RWPE2 (cell line): ENCODE measurements around the gene S100P.

Experiments used
- ATAC-seq: fragments of 200-7000 bp; cut with Tn5 transposase; 3 replicates; pipeline ENCODE4 v1.9.1; 2021; ENCODE audit warnings: low read depth
- DNase-seq: peaks from one replicate; pipeline ENCODE4 v3.0.0-alpha.2; 2020; ENCODE audit warnings: low spot score
- H3K27ac ChIP-seq: fragments of 450-650 bp; 2 replicates; pipeline ENCODE4 v1.5.1; 2017; ENCODE audit warnings: mild to moderate bottlenecking; ENCODE audit not compliant: poor library complexity, severe bottlenecking
- H3K27me3 ChIP-seq: fragments of 250-450 bp; sonication (Bioruptor Pico); 2 replicates; pipeline ENCODE4 v1.5.1; 2021; ENCODE audit warnings: mild to moderate bottlenecking, moderate library complexity; ENCODE audit not compliant: insufficient read depth, poor library complexity, severe bottlenecking
- H3K36me3 ChIP-seq: fragments of 250-450 bp; sonication (Bioruptor Pico); 2 replicates; pipeline ENCODE4 v1.5.1; 2020; ENCODE audit warnings: low read depth, mild to moderate bottlenecking, moderate library complexity
- H3K4me1 ChIP-seq: fragments of 250-450 bp; sonication (Bioruptor Pico); 2 replicates; pipeline ENCODE4 v1.5.1; 2021; ENCODE audit warnings: mild to moderate bottlenecking, moderate library complexity; ENCODE audit not compliant: insufficient read depth, poor library complexity, severe bottlenecking
- H3K4me3 ChIP-seq: fragments of 250-450 bp; sonication (Bioruptor Pico); 2 replicates; pipeline ENCODE4 v1.5.1; 2021; ENCODE audit warnings: mild to moderate bottlenecking, moderate library complexity; ENCODE audit not compliant: severe bottlenecking
- H3K9me3 ChIP-seq: fragments of 250-450 bp; sonication (Bioruptor Pico); 2 replicates; pipeline ENCODE4 v1.5.1; 2021; ENCODE audit warnings: mild to moderate bottlenecking, moderate library complexity; ENCODE audit not compliant: severe bottlenecking
- TF ChIP-seq, protein P1 (sequence below): fragments of 450-650 bp; IDR thresholded peaks from one replicate; pipeline ENCODE4 v1.5.1; 2017; ENCODE audit warnings: mild to moderate bottlenecking, moderate library complexity; ENCODE audit not compliant: poor library complexity, severe bottlenecking

Gene S100P

DNA sequence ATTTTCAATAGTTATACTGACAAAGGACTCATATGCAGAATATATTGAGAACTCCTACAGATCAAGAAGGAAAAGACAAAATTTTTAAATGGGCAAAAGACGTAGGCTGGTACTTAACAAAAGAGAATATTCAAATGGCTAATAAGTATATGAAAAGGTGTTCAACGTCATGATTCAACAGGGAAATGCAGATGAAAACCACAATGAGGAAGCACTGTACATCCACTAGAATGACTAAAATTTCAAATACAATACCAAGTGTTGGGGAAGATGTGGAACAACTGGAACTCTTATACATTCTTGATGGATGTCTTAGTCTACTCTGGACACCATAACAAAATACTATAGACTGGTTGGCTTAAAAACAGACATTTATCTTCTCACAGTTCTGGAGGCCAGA, 17.3 kb downstream of the S100P start:
- Histone ChIP-seq H3K4me3 (no peak overlapping the region), H3K27me3 (no peaks in the 10 kb centered on the region), H3K9me3 (no peaks in the 10 kb centered on the region), H3K4me1 (peaks cover 11% of the 10 kb centered on the region), H3K36me3 (peaks cover 18% of the 10 kb centered on the region), H3K27ac (no peak overlapping the region)
- ATAC-seq (no peak), DNase-seq (no peak)
- TF ChIP-seq, protein P1, sequence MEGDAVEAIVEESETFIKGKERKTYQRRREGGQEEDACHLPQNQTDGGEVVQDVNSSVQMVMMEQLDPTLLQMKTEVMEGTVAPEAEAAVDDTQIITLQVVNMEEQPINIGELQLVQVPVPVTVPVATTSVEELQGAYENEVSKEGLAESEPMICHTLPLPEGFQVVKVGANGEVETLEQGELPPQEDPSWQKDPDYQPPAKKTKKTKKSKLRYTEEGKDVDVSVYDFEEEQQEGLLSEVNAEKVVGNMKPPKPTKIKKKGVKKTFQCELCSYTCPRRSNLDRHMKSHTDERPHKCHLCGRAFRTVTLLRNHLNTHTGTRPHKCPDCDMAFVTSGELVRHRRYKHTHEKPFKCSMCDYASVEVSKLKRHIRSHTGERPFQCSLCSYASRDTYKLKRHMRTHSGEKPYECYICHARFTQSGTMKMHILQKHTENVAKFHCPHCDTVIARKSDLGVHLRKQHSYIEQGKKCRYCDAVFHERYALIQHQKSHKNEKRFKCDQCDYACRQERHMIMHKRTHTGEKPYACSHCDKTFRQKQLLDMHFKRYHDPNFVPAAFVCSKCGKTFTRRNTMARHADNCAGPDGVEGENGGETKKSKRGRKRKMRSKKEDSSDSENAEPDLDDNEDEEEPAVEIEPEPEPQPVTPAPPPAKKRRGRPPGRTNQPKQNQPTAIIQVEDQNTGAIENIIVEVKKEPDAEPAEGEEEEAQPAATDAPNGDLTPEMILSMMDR = no peak

DNA sequence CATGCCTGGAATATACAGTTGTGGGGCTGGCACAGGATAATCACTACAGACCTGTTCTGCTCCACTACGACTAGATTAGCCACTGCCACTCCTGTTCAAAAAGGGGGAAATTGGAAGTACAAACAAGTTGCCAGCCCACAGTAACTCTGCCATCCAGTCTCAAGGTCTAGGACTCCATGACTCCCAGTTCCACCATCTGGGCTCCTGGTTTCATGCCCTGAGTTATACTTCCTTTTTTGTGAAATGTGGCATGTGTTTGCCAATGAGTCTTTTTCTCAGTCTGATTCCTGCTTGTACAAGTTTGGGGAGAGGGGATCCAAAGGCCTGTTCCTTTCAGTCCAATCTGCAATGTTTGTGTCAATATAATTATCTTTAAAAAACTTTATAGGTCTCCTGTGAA, 21.3 kb downstream of the S100P start:
- Histone ChIP-seq H3K27me3 (no peaks in the 10 kb centered on the region), H3K4me3 (no peak overlapping the region), H3K9me3 (no peaks in the 10 kb centered on the region), H3K27ac (no peak overlapping the region), H3K4me1 (peaks cover 3% of the 10 kb centered on the region), H3K36me3 (peaks cover 5% of the 10 kb centered on the region)
- no peak for DNase-seq
- ATAC-seq = no peak
- TF ChIP-seq, protein P1 = no peak

DNA sequence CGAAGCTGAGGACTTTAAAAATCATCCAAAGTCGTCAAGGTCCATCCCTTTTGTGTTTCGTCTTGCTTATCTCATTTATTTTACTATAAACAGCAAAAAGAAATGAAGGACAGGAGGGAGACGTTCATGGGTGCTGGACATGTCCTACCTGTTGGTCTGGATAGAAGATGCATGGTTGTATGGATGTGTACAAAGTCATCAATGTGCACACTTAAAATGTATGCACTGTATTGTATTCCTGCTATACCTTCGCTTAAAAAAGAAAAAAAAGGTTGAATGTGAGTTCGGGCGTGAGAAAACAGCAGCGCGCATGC, 22.0 kb downstream of the S100P start:
- Histone ChIP-seq H3K4me1 (peaks cover 3% of the 10 kb centered on the region), H3K27ac (peak overlapping the region; percentile 54), H3K4me3 (peak overlapping the region; percentile 92), H3K27me3 (no peaks in the 10 kb centered on the region), H3K9me3 (no peaks in the 10 kb centered on the region), H3K36me3 (peaks cover 5% of the 10 kb centered on the region)
- ATAC-seq = no peak
- DNase-seq = no peak
- TF ChIP-seq, protein P1 = no peak

DNA sequence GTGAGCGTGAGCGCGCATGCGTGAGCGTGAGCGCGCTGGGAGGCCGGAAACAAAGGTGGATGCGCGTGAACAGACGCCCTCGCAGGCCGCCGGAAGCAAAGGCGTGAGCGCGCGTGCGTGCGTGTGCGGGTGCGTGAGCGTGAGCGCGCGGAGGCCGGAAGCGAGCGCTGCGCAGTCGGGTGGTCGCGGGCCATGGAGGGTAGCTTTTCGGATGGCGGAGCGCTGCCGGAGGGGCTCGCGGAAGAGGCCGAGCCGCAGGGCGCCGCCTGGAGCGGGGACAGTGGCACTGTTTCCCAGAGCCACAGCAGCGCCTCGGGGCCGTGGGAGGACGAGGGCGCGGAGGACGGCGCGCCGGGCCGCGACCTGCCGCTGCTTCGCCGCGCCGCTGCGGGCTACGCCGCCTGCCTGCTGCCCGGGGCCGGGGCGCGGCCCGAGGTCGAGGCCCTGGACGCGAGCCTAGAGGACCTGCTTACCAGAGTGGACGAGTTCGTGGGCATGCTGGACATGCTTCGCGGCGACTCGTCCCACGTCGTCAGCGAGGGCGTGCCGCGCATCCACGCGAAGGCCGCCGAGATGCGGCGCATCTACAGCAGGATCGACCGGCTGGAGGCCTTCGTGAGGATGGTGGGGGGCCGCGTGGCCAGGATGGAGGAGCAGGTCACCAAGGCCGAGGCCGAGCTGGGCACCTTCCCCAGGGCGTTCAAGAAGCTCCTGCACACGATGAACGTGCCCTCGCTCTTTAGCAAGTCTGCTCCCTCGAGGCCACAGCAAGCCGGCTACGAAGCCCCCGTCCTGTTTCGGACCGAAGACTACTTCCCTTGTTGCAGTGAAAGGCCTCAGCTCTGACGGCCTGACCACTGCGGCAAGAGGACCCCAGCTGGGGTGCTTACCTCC, 22.6 kb downstream of the S100P start, which contains the start of gene BLOC1S4:
BLOC1S4 (plus strand) TSS at position 157 of the 894 bp plus-strand sequence; CDS start at position 193, 36 bp downstream.
- peak within 1 kb of the TSS; percentile 92 for H3K4me3 ChIP-seq
- ATAC-seq = peak; percentile 66
- H3K27me3 ChIP-seq = no peaks in the 10 kb centered on the region
- TF ChIP-seq, protein P1 = no peak
- peak within 1 kb of the TSS; percentile 54 for H3K27ac ChIP-seq
- H3K36me3 ChIP-seq = peaks cover 5% of the 10 kb centered on the region
- no peaks in the 10 kb centered on the region for H3K9me3 ChIP-seq
- peaks cover 3% of the 10 kb centered on the region for H3K4me1 ChIP-seq
- no peak for DNase-seq
